Activated CD8-positive, alpha-beta memory T cell treated with anti-CD3 and anti-CD28 coated beads, Interleukin-2, amount 50 U/mL, for 48 hours (primary cell): Measurements from ENCODE around the gene FLRT1.

Source experiments
- DNase-seq: peaks from one replicate; pipeline ENCODE4 v3.0.0-alpha.2; 2020

Gene FLRT1

GRCh38 chr11:64049509-64049908, 13.8 kb downstream of the FLRT1 start:
- no peak for DNase-seq

- DNase-seq: no peak
Observed at GRCh38 chr11:64051297-64051696, 15.6 kb downstream of the FLRT1 start.

- DNase-seq: no peak
Observed at GRCh38 chr11:64052436-64052835, 16.7 kb downstream of the FLRT1 start.

GRCh38 chr11:64052938-64053622, 17.3 kb downstream of the FLRT1 start:
- DNase-seq: no peak

- DNase-seq: no peak
Observed at GRCh38 chr11:64053699-64054098, 18.0 kb downstream of the FLRT1 start.

GRCh38 chr11:64055077-64055476, 19.3 kb downstream of the FLRT1 start:
- DNase-seq: no peak

GRCh38 chr11:64056213-64056785, 20.6 kb downstream of the FLRT1 start:
- DNase-seq: no peak

- DNase-seq: no peak
Observed at GRCh38 chr11:64056861-64057260, 21.1 kb downstream of the FLRT1 start.

- DNase-seq: no peak
Observed at GRCh38 chr11:64057890-64058289, 22.2 kb downstream of the FLRT1 start.

GRCh38 chr11:64058494-64058893, 22.8 kb downstream of the FLRT1 start:
- DNase-seq: no peak

GRCh38 chr11:64059339-64060140, 23.8 kb downstream of the FLRT1 start:
- no peak for DNase-seq

GRCh38 chr11:64060263-64060860, 24.6 kb downstream of the FLRT1 start:
- no peak for DNase-seq

- DNase-seq: peak; percentile 84
Observed at GRCh38 chr11:64060861-64061444, 25.2 kb downstream of the FLRT1 start.

- DNase-seq: no peak
Observed at GRCh38 chr11:64062185-64063039, 26.7 kb downstream of the FLRT1 start.

- DNase-seq: no peak
Observed at GRCh38 chr11:64063777-64064176, 28.0 kb downstream of the FLRT1 start.

- no peak for DNase-seq
Observed at GRCh38 chr11:64064374-64065140, 28.8 kb downstream of the FLRT1 start.

GRCh38 chr11:64065141-64065465, 29.4 kb downstream of the FLRT1 start:
- DNase-seq: no peak

GRCh38 chr11:64065712-64066111, 30.0 kb downstream of the FLRT1 start:
- DNase-seq: no peak

- DNase-seq: no peak
Observed at GRCh38 chr11:64067230-64067993, 31.7 kb downstream of the FLRT1 start.

GRCh38 chr11:64068705-64069400, 33.1 kb downstream of the FLRT1 start:
- no peak for DNase-seq
